Mammary epithelial cell (primary cell): Measurements from ENCODE around the gene DRAM2.

Experiments used
- CTCF ChIP-seq, 2 donors: IDR thresholded peaks in 1 of 2; conservative IDR thresholded peaks in 1 of 2; 2 replicates each; pipeline ENCODE4 v1.5.1; 2011 to 2012; ENCODE audit warnings: inconsistent platforms in 2 of 2, low read length in 2 of 2, mild to moderate bottlenecking in 2 of 2, control low read depth in 1 of 2, low read depth in 1 of 2; ENCODE audit not compliant: insufficient read depth in 1 of 2; ENCODE audit errors: extremely low read depth in 1 of 2
- EZH2 ChIP-seq: IDR thresholded peaks from 2 replicates; pipeline ENCODE4 v1.6.1; 2012; ENCODE audit warnings: low read length, inconsistent platforms, borderline replicate concordance

DNA sequence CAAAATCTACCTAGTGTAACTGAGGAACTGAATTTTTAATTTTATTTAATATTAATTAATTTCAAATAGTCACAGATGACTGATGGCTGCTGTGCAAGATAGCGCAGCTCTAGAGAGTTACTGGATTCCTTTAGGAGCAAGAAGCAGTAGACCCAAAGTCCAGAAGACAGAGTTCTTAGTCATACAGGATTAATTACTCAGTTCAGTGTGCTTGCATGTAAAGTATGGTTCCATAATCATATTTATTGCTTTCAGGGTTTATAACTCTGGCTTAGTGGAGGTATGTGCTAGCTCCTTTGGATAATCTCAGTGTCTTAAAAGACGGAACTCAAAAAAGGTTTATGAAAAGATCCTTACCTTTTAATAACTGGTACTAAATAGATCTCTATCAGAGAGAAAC is 17.5 kb upstream of the DRAM2 start:
- no peak for TF ChIP-seq CTCF (conservative IDR thresholded peaks at IDR 0.05 in 1 of 2, IDR thresholded peaks at IDR 0.05 in 1 of 2; ENCODE audit: extremely low read depth in 1 of 2, insufficient read depth in 1 of 2, low read depth in 1 of 2, low read length in 2 of 2)
- no peak for TF ChIP-seq EZH2
